Tibial nerve (tissue), 4 donors: ENCODE data around the gene PCED1A. TPM values are rescaled to one million over a fixed set of nuclear protein-coding genes. Genes with fewer than 3 reads are reported as not detected.

ENCODE experiments used
- DNase-seq, 2 donors: peaks; one replicate each; pipeline ENCODE4 v3.0.0-alpha.2; 2019; ENCODE audit warnings: low spot score in 2 of 2
- H3K27ac ChIP-seq, 4 donors: fragments of 200-600 bp; sonication (generic) in 3 of 4; one replicate each; pipeline ENCODE4 v1.5.1; 2017 to 2019; ENCODE audit warnings: mild to moderate bottlenecking in 1 of 4
- H3K27me3 ChIP-seq, 2 donors: fragments of 200-600 bp; sonication (generic) in 1 of 2; one replicate each; pipeline versions ENCODE4 v1.5.1 to v1.6.0; 2017 to 2019
- H3K36me3 ChIP-seq, 3 donors: fragments of 200-600 bp; sonication (generic); one replicate each; pipeline ENCODE4 v1.5.1; 2018 to 2019
- H3K4me1 ChIP-seq, 4 donors: fragments of 200-600 bp; sonication (generic) in 3 of 4; one replicate each; pipeline ENCODE4 v1.5.1; 2017 to 2019
- H3K4me3 ChIP-seq, 4 donors: fragments of 200-600 bp; sonication (generic) in 3 of 4; one replicate each; pipeline ENCODE4 v1.5.1; 2017 to 2019; ENCODE audit warnings: mild to moderate bottlenecking in 1 of 4, moderate library complexity in 1 of 4
- H3K9me3 ChIP-seq, 4 donors: fragments of 200-600 bp; sonication (generic) in 3 of 4; one replicate each; pipeline ENCODE4 v1.5.1; 2017 to 2019
- CTCF ChIP-seq, 5 experiments: fragments of 200-600 bp in 3 of 5; fragments of 450-650 bp in 2 of 5; sonication (generic) in 3 of 5; IDR thresholded peaks; one replicate each; pipeline ENCODE4 v1.5.1; 2016 to 2019; ENCODE audit warnings: antibody characterized with exemption in 5 of 5, mild to moderate bottlenecking in 3 of 5, moderate library complexity in 2 of 5
- EP300 ChIP-seq, 2 donors: sonication (generic); formaldehyde crosslinking; IDR thresholded peaks; one replicate each; pipeline ENCODE4 v1.6.1; 2017; ENCODE audit warnings: antibody characterized with exemption in 2 of 2, mild to moderate bottlenecking in 1 of 2
- POLR2A ChIP-seq, 2 donors: fragments of 450-650 bp; IDR thresholded peaks; one replicate each; pipeline ENCODE4 v1.6.1; 2017; ENCODE audit warnings: antibody characterized with exemption in 2 of 2, mild to moderate bottlenecking in 2 of 2, moderate library complexity in 2 of 2
- WGBS, 2 donors: methylation state at CpG; one replicate each; pipeline ENCODE4 v1.1.5; 2018; 5-methylcytosine and 5-hydroxymethylcytosine counted together
- total RNA-seq, 4 donors: library from RNA; depleted of rRNA; stranded (reverse); fragments of >200 nt; gene quantifications; one replicate each; pipeline ENCODE4 v1.1.0, GENCODE V29; 2016

Gene PCED1A
- total RNA-seq = 10 to 100 TPM; 36.8 to 84.6 (median 62.3) TPM

GRCh38 chr20:2840138-2840966, at the start of gene PCED1A, which contains the start of gene VPS16:
TSS of gene PCED1A (minus strand) at chr20:2840655. CDS start at chr20:2839912, 743 bp downstream.
TSS of gene VPS16 (plus strand) at chr20:2840745. CDS start at chr20:2840775, 30 bp downstream.
- H3K27ac ChIP-seq = peak within 1 kb of the TSS; percentile 86 to 96 (median 94)
- peaks cover 0 to 26% (median 8%) of the 10 kb centered on the region in 4 donors for H3K4me1 ChIP-seq
- H3K4me3 ChIP-seq = peak within 1 kb of the TSS; percentile 75 to 99 (median 80)
- DNase-seq = peak; percentile 70 to 74
- no peaks in the 10 kb centered on the region for H3K9me3 ChIP-seq
- H3K36me3 ChIP-seq = peaks cover 0 to 44% (median 0%) of the 10 kb centered on the region in 3 donors
- 3% methylated on average over 19 to 71 of the region's 98 CpGs for WGBS, 2 donors
- H3K27me3 ChIP-seq = no peaks in the 10 kb centered on the region
- peak in 1 of 2 donors; percentile 52 for TF ChIP-seq POLR2A (IDR thresholded peaks at IDR 0.05)
- TF ChIP-seq CTCF (IDR thresholded peaks at IDR 0.05) = no peak
- peak in 1 of 2 donors; percentile 83 for TF ChIP-seq EP300 (IDR thresholded peaks at IDR 0.05)

GRCh38 chr20:2889797-2890196, 49.3 kb upstream of the PCED1A start:
- DNase-seq = no peak
- H3K4me3 ChIP-seq = no peak overlapping the region
- no peaks in the 10 kb centered on the region for H3K27me3 ChIP-seq
- TF ChIP-seq CTCF (IDR thresholded peaks at IDR 0.05) (no peak), EP300 (IDR thresholded peaks at IDR 0.05) (no peak), POLR2A (IDR thresholded peaks at IDR 0.05) (no peak)
- 81 to 91% methylated on average over 3 of the region's 3 CpGs for WGBS, 2 donors
- H3K27ac ChIP-seq = no peak overlapping the region
- H3K4me1 ChIP-seq = peaks cover 0 to 13% (median 0%) of the 10 kb centered on the region in 4 donors
- no peaks in the 10 kb centered on the region for H3K9me3 ChIP-seq
- H3K36me3 ChIP-seq = no peaks in the 10 kb centered on the region

GRCh38 chr20:2889209-2889608, 48.8 kb upstream of the PCED1A start:
- H3K36me3 ChIP-seq = no peaks in the 10 kb centered on the region
- peaks cover 0 to 15% (median 0%) of the 10 kb centered on the region in 4 donors for H3K4me1 ChIP-seq
- no peak overlapping the region for H3K4me3 ChIP-seq

GRCh38 chr20:2888224-2888955, 47.9 kb upstream of the PCED1A start:
- Histone ChIP-seq H3K4me1 (peaks cover 0 to 22% (median 2%) of the 10 kb centered on the region in 4 donors), H3K4me3 (no peak overlapping the region), H3K9me3 (no peaks in the 10 kb centered on the region), H3K36me3 (no peaks in the 10 kb centered on the region), H3K27ac (no peak overlapping the region), H3K27me3 (no peaks in the 10 kb centered on the region)
- no peak for TF ChIP-seq EP300 (IDR thresholded peaks at IDR 0.05)
- no peak for TF ChIP-seq CTCF (IDR thresholded peaks at IDR 0.05)
- no peak for TF ChIP-seq POLR2A (IDR thresholded peaks at IDR 0.05)
- DNase-seq = no peak
- 92 to 95% methylated on average over 4 of the region's 4 CpGs for WGBS, 2 donors

More at GRCh38 chr20:2889209-2889608, 48.8 kb upstream of the PCED1A start:
- Histone ChIP-seq H3K27me3 (no peaks in the 10 kb centered on the region), H3K9me3 (no peaks in the 10 kb centered on the region), H3K27ac (no peak overlapping the region)
- 91 to 100% methylated on average over 1 of the region's 1 CpG for WGBS, 2 donors
- TF ChIP-seq EP300 (IDR thresholded peaks at IDR 0.05) (no peak), CTCF (IDR thresholded peaks at IDR 0.05) (no peak), POLR2A (IDR thresholded peaks at IDR 0.05) (no peak)
- DNase-seq = no peak
